Caco-2 (cell line): Measurements from ENCODE around the gene HMCN2. TPM values are rescaled to one million over a fixed set of nuclear protein-coding genes. Genes with fewer than 3 reads are reported as not detected.

Source experiments
- BruUV-seq: library from RNA; stranded (reverse); fragments of 400-500 nt; replicated peaks from 2 replicates; lab custom pipeline; 2021; lab: Mats Ljungman, UMichigan
- CTCF ChIA-PET: fragments of 300-600 bp; sonication (Branson Sonifier 250); formaldehyde crosslinking; loops from one replicate; lab custom pipeline; 2022; ENCODE audit warnings: antibody characterized with exemption; lab: Charles Lee
- POLR2A ChIA-PET: fragments of 300-600 bp; sonication (Branson Sonifier 250); formaldehyde crosslinking; loops from one replicate; lab custom pipeline; 2022; ENCODE audit warnings: antibody characterized with exemption; lab: Charles Lee
- DNase-seq, 2 experiments: peaks; one replicate each; pipeline versions ENCODE4 v3.0.0 to v3.0.0-alpha.2; 2020 to 2022
- H3K27me3 ChIP-seq: replicated peaks from 2 replicates; pipeline ENCODE4 v1.6.0; 2011; ENCODE audit warnings: low read length; ENCODE audit not compliant: control insufficient read depth, insufficient read depth
- H3K36me3 ChIP-seq: 2 replicates; pipeline ENCODE4 v1.5.1; 2011; ENCODE audit warnings: low read length; ENCODE audit not compliant: control insufficient read depth, insufficient read depth
- H3K4me1 ChIP-seq: fragments of 250-450 bp; sonication (Bioruptor Pico); 2 replicates; pipeline ENCODE4 v1.5.1; 2020; ENCODE audit warnings: mild to moderate bottlenecking
- H3K4me3 ChIP-seq: 2 replicates; pipeline ENCODE4 v1.5.1; 2011; ENCODE audit warnings: low read depth, mild to moderate bottlenecking, control low read depth, low read length
- H3K9me3 ChIP-seq: fragments of 250-450 bp; sonication (Bioruptor Pico); 2 replicates; pipeline ENCODE4 v1.5.1; 2020; ENCODE audit warnings: mild to moderate bottlenecking, moderate library complexity
- H3K27ac Mint-ChIP-seq: one replicate; pipeline ENCODE4 v1.8.0; 2022; ENCODE audit warnings: mixed read lengths; ENCODE audit not compliant: unreplicated experiment
- H3K27me3 Mint-ChIP-seq: one replicate; pipeline ENCODE4 v1.8.0; 2022; ENCODE audit warnings: mixed read lengths; ENCODE audit not compliant: insufficient read depth, unreplicated experiment
- H3K36me3 Mint-ChIP-seq: one replicate; pipeline ENCODE4 v1.8.0; 2022; ENCODE audit warnings: mild to moderate bottlenecking, mixed read lengths; ENCODE audit not compliant: insufficient read depth, unreplicated experiment
- H3K4me1 Mint-ChIP-seq: one replicate; pipeline ENCODE4 v1.8.0; 2022; ENCODE audit warnings: low read depth, mixed read lengths; ENCODE audit not compliant: unreplicated experiment
- H3K4me3 Mint-ChIP-seq: one replicate; pipeline ENCODE4 v1.8.0; 2022; ENCODE audit warnings: mild to moderate bottlenecking, moderate library complexity, mixed read lengths; ENCODE audit not compliant: unreplicated experiment
- H3K9me3 Mint-ChIP-seq: one replicate; pipeline ENCODE4 v1.8.0; 2022; ENCODE audit warnings: mixed read lengths; ENCODE audit not compliant: unreplicated experiment
- CTCF ChIP-seq, 2 experiments: fragments of 200-600 bp in 1 of 2; IDR thresholded peaks; 1 replicate in 1 of 2; 2 replicates in 1 of 2; pipeline versions ENCODE4 v1.5.1 to v1.8.0; 2011 to 2022; ENCODE audit warnings: antibody characterized with exemption in 1 of 2, control low read depth in 1 of 2, inconsistent platforms in 1 of 2, low read depth in 1 of 2, low read length in 1 of 2, mild to moderate bottlenecking in 1 of 2, moderate library complexity in 1 of 2; ENCODE audit not compliant: insufficient read depth in 1 of 2, severe bottlenecking in 1 of 2, unreplicated experiment in 1 of 2
- intact Hi-C: fragments of 100-400 bp; cut with micrococcal nuclease; formaldehyde crosslinking; loops from one replicate; pipeline ENCODE4 v1.10.0; 2022; ENCODE audit not compliant: unreplicated experiment
- total RNA-seq: library from RNA; stranded (reverse); gene quantifications from 2 replicates; pipeline ENCODE4 v1.2.3, GENCODE V29; 2022

The HMCN2 gene
- total RNA-seq, 1 experiment from 2014 or later: 0.41 TPM

DNA sequence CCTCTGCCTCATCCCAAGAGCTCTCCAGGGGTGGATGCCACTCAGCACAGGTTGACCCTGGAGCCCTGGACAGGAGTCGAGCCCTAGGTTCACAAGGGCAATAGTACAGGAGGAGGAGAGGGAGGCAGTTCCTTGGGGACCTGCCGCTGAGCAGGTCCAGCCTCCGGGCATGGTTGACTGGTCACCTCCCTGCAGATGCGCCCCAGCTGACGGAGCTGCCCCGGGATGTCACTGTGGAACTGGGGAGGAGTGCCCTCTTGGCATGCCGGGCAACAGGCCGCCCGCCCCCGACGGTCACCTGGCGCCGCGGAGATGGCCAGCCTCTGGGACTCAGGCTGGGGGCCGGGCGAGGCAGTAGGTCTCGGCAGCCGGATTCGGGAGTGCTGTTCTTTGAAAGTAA lies 53.7 kb downstream of the HMCN2 start:
- Mint-ChIP-seq H3K27me3 (peaks cover 5% of the 10 kb centered on the region), H3K27ac (no peak overlapping the region), H3K36me3 (no peaks in the 10 kb centered on the region), H3K4me3 (no peak overlapping the region), H3K9me3 (no peaks in the 10 kb centered on the region), H3K4me1 (peaks cover 13% of the 10 kb centered on the region)
- CTCF ChIA-PET: no interaction called here
- intact Hi-C loops: no loop called here
- Histone ChIP-seq H3K27me3 (no peaks in the 10 kb centered on the region), H3K4me3 (no peak overlapping the region), H3K36me3 (no peaks in the 10 kb centered on the region), H3K4me1 (peaks cover 9% of the 10 kb centered on the region), H3K9me3 (no peaks in the 10 kb centered on the region)
- POLR2A ChIA-PET: no interaction called here
- TF ChIP-seq CTCF (IDR thresholded peaks at IDR 0.05; ENCODE audit: insufficient read depth in 1 of 2, low read depth in 1 of 2, low read length in 1 of 2, severe bottlenecking in 1 of 2, unreplicated experiment in 1 of 2): no peak
- no TSS peak for BruUV-seq
- no peak for DNase-seq

GRCh38 chr9:130319944-130320712 lies 54.6 kb downstream of the HMCN2 start:
- no TSS peak for BruUV-seq
- Histone ChIP-seq H3K27me3 (no peaks in the 10 kb centered on the region), H3K36me3 (no peaks in the 10 kb centered on the region), H3K4me3 (no peak overlapping the region), H3K9me3 (no peaks in the 10 kb centered on the region), H3K4me1 (peaks cover 9% of the 10 kb centered on the region)
- Mint-ChIP-seq H3K27ac (no peak overlapping the region), H3K36me3 (no peaks in the 10 kb centered on the region), H3K27me3 (peaks cover 5% of the 10 kb centered on the region), H3K4me1 (peaks cover 13% of the 10 kb centered on the region), H3K9me3 (no peaks in the 10 kb centered on the region), H3K4me3 (no peak overlapping the region)
- DNase-seq: no peak
- POLR2A ChIA-PET: no interaction called here
- CTCF ChIA-PET: no interaction called here
- no peak for TF ChIP-seq CTCF (IDR thresholded peaks at IDR 0.05; ENCODE audit: insufficient read depth in 1 of 2, low read depth in 1 of 2, low read length in 1 of 2, severe bottlenecking in 1 of 2, unreplicated experiment in 1 of 2)
- intact Hi-C loops: no loop called here

GRCh38 chr9:130320723-130321481 lies 55.3 kb downstream of the HMCN2 start:
- Histone ChIP-seq H3K9me3 (no peaks in the 10 kb centered on the region), H3K36me3 (no peaks in the 10 kb centered on the region), H3K4me1 (peaks cover 9% of the 10 kb centered on the region), H3K27me3 (no peaks in the 10 kb centered on the region), H3K4me3 (no peak overlapping the region)
- H3K36me3 Mint-ChIP-seq: no peaks in the 10 kb centered on the region
- ChIA-PET CTCF (no interaction called here), POLR2A (no interaction called here)
- H3K4me1 Mint-ChIP-seq: peaks cover 13% of the 10 kb centered on the region
- H3K9me3 Mint-ChIP-seq: no peaks in the 10 kb centered on the region
- no peak for TF ChIP-seq CTCF (IDR thresholded peaks at IDR 0.05; ENCODE audit: insufficient read depth in 1 of 2, low read depth in 1 of 2, low read length in 1 of 2, severe bottlenecking in 1 of 2, unreplicated experiment in 1 of 2)
- peaks cover 5% of the 10 kb centered on the region for H3K27me3 Mint-ChIP-seq
- DNase-seq: no peak
- BruUV-seq: no TSS peak
- H3K4me3 Mint-ChIP-seq: no peak overlapping the region
- intact Hi-C loops: no loop called here
- H3K27ac Mint-ChIP-seq: no peak overlapping the region
